Adrenal gland (tissue), 5 donors: ENCODE results near the gene MEDAG.

Experiments
- CTCF ChIP-seq, 6 experiments: fragments of 450-650 bp in 4 of 6; fragments of 200-600 bp in 2 of 6; sonication (generic) in 1 of 6; IDR thresholded peaks; 1 replicate in 5 of 6; 2 replicates in 1 of 6; pipeline versions ENCODE4 v1.5.1 to v1.8.0; 2016 to 2021; ENCODE audit warnings: antibody characterized with exemption in 6 of 6, mild to moderate bottlenecking in 2 of 6, moderate library complexity in 1 of 6
- POLR2A ChIP-seq, 2 donors: fragments of 450-650 bp; IDR thresholded peaks; one replicate each; pipeline ENCODE4 v1.6.1; 2017; ENCODE audit warnings: antibody characterized with exemption in 2 of 2, mild to moderate bottlenecking in 2 of 2, moderate library complexity in 1 of 2
- donor health status: DM: no; HTN: no; CAD: no.

GRCh38 chr13:30920162-30920909 is 14.3 kb downstream of the MEDAG start:
- no peak for TF ChIP-seq CTCF (IDR thresholded peaks at IDR 0.05)
- no peak for TF ChIP-seq POLR2A (IDR thresholded peaks at IDR 0.05)
